HG03565 (cell line): ENCODE measurements around the gene SLC35F3.
"Not testable (repeated sequence)": the region's sequence is repeated elsewhere in the genome, so short reads cannot be mapped to it uniquely, and the experiment has no call there.

ENCODE experiments used
- ATAC-seq: cut with Tn5 transposase; IDR thresholded peaks from one replicate; pipeline ENCODE4 v1.9.1; 2021; ENCODE audit warnings: mild to moderate bottlenecking, moderate library complexity; ENCODE audit not compliant: unreplicated experiment

SLC35F3 gene

DNA sequence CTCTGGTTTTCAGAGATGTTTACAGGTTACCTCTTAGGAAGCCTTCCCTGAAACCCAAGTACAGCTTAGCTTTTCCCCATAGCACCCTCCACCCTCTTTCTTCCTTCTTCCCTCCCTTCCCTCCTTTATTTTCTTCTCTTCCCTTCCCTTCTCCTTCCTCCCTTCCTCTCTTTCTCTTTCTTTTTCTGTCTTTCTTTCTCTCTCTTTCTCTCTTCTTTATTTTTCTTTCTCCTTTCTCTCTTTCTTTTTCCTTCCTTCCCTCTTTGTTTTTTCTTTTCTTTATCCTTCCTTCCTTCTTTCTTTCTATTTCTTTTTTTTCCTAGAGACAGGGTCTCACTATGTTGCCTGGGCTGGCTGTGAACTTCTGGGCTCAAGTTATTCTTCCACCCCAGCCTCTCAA, 231.6 kb downstream of the SLC35F3 start:
- no peak for ATAC-seq

DNA sequence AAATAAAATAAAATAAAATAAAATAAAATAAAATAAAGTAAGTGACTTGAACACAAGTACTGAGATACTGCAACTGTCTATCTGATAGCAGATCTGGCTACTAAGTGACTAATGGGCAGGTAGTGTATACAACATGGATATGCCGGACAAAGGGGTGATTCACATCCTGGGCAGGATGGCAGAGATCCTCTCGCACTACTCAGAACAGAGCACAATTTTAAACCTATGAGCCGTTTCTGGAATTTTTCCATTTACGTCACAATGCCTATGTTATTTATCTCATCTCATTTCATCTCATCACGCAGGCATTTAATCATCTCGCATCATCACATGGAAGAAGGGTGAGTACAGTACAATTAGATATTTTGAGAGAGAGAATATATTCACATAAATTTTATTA, 235.5 kb downstream of the SLC35F3 start:
- no peak for ATAC-seq

- ATAC-seq = no peak
Observed at GRCh38 chr1:234140388-234140787, 235.9 kb downstream of the SLC35F3 start.

GRCh38 chr1:234141006-234141405, 236.5 kb downstream of the SLC35F3 start:
- no peak for ATAC-seq

GRCh38 chr1:234143681-234144080, 239.2 kb downstream of the SLC35F3 start:
- ATAC-seq = no peak

- no peak for ATAC-seq
Observed at GRCh38 chr1:234144901-234145300, 240.4 kb downstream of the SLC35F3 start.

- no peak for ATAC-seq
Observed at GRCh38 chr1:234148350-234148749, 243.9 kb downstream of the SLC35F3 start.

DNA sequence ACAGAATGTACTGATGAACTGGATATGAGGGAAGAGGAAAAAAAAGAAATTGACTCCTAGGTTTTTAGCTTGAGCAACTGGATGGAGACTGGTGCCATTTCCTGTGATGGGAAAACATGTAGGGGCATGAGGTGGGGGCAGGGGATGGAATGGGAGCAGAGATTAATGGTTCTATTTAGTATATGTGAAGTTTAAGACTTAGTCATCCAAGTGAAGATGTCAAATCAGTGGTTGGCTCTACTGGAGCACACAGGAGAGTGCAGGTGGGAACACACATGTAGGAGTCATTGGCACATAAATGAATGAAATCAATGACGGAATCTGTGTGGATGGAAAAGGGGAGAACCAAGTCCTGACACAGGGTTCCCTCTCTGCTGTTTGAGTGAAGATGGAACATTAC, 244.3 kb downstream of the SLC35F3 start:
- ATAC-seq = no peak

GRCh38 chr1:234149217-234149616, 244.7 kb downstream of the SLC35F3 start:
- no peak for ATAC-seq

GRCh38 chr1:234150892-234151291, 246.4 kb downstream of the SLC35F3 start:
- ATAC-seq = no peak

DNA sequence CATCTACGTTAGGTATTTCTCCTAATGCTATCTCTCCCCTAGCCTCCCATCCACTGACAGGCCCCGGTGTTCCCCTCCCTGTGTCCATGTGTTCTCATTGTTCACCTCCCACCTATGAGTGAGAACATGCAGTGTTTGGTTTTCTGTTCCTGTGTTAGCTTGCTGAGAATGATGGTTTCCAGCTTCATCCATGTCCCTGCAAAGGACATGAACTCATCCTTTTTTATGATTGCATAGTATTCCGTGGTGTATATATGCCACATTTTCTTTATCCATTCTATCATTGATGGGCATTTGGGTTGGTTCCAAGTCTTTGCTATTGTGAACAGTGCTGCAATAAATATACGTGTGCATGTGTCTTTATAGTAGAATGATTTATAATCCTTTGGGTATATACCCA, 247.9 kb downstream of the SLC35F3 start:
- ATAC-seq = not testable (repeated sequence)

DNA sequence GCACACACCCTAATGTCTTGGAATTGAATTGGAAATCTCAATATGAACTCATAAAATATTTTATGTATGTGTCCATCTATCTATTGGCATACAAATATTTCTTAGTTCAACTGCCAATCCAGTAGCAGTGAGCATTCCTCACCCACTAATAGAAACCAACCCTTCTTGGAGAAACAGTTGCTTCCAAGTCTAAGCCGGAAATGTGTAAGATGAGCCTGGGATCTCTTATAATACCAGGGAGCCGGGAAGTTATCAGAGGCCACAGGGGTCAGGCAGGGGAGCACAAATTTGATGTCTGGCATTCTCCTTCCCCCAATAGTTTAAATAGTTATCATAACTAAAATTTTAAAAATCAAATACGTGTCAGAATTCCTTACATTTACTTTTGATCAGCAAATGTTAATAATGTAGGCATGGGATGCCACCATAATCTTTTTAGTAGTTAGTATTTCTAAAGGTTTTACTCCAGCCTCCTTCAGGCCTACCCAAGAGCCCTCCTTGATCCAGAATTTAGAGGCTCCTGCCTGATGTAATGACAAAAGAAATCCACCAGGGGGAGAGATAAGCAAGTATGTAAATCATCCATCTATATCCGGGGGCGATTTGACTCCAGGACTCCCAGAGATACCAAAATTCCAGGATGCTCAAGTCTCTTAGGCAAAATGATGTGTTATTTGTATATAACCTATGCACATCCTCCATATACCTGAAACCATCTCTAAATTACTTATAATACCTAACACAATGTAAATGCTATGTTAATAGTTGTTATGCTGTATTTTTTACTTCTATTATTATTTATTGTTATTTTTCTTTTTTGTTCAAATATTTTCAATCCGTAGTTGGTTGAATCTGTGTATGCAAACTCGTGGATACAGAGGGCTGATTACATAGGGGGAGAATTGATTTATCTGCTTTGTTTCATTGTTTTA, 250.1 kb downstream of the SLC35F3 start:
- ATAC-seq = no peak

DNA sequence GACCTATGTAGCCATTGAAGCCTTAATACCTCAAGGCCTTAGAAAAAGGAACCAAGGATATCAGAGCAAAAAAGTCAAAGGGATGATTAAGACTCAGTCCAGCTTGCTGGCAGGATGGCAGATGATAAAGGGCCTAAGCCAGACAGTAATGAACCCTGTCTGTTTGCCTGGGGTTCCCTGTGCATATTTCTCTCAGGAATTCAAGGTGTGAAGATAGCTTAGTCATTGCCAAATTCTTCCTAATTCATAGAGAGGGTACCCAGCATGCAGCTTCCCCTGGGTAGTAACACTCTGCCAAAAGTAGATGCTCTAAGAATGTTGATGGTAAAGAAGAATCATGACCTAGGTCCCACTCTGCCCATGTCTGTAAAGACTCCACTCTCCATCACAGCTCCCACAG, 258.2 kb downstream of the SLC35F3 start:
- no peak for ATAC-seq

DNA sequence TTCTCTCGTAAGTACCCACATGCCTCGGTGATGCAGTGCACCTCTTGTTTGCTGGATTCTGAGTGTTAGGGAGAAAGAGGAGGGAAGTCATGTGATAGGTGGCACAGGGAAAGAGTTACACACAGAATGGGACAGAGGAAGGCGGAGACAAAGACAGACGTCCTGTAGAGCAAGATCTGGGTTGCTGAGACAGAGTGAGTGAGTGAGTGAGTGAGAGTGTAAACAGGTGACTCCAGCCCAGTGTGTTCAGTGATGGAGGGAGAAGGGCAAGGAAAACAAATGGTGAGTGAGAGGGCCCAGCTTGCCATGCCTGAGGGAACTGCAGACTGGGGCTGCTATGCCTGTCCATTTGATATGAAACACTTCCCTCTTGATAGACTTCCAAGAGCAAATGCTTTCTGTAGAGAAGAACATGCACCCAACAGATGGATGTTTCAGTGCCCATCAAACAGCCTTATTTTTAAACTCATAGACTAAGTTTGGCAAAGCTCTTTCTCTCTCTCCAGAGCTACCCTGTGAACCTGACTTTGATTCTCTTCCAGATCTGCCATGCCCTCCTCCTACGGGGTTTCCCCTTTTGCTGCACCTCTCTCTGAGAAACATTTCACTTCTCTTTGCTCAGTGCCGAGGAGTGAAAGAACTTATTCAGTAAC, 258.9 kb downstream of the SLC35F3 start:
- no peak for ATAC-seq

DNA sequence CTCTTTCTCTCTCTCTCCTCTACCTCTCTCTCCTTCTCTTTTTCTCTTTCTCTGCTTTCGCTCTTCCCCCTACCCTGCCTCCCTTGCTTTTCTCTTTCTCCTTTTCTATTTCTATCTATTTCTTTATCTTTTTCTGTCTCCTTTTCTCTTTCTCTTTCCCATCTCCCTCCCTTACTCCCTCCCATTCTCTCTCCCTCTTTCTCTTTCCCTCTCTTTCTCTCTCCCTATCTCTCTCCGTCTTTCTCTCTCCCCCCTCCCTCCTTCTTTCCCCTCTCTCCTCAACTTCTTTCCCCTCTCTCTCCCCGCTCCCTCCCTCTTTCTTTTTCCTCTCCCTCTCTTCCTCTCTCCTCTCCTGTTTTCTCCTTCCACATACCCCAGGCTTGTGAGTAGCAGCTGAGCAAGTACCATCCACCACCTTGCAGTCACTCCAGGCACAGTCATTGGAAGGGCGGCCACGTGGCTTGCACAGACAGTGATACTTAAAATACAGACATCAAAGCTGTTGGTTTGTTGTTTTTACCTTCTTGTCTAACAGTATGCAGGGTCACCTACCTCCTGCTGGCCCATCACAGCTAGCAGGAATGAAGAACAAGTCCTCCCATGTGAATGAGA, 259.7 kb downstream of the SLC35F3 start:
- ATAC-seq = no peak

DNA sequence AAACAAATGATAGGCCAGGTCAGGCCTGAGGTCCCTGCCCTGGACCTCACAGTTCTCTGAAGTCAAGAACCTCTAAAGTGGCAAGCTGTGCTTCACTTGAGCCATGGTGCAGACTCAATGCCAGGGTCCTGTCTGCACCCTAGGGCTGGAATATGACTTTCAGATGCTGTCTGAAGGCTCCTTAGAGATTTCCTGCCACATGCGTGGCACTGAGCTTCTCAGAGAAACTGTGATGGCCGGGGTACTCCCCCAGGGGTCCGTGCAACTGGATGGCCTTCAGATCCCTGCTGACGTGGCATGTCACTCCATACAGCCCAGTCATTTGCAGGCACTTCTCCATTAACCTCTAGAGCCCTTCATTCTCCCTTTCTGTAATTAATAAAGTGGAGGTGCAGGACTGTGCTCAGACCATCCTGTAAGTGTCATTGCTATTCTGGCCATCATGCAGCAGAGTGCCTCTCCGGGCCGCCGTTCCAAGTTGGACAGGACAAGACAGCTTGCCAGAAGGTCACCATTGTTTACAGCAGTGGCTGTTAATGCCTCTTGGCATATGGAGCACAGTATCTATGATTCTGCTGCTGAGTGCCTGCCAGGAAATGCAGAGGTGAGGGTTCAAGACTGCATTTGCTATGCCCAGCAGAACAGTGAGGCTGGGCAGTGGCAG, 263.7 kb downstream of the SLC35F3 start:
- ATAC-seq = no peak

- no peak for ATAC-seq
Observed at GRCh38 chr1:234169161-234169849, 264.8 kb downstream of the SLC35F3 start.

DNA sequence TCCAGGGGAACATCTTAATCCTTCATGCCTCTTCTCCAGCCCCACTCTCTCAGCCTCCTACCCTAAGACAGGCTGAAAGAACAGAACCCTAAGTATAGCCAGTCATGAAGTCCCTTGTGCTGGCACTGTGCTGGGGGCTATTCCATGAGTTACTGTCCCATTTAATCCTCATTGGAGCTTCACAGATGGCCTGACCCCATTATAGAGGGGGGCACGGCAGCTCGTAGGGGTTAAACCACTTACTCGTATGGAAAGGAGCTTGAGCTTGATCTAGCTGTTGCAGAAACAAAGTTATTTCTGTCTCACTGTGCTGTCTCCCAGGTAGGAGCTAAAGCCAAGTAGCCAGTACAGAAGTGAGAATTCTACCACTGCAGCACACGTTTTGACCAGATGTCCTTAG, 265.6 kb downstream of the SLC35F3 start:
- no peak for ATAC-seq

GRCh38 chr1:234170622-234171021, 266.1 kb downstream of the SLC35F3 start:
- ATAC-seq = no peak

GRCh38 chr1:234173968-234174367, 269.5 kb downstream of the SLC35F3 start:
- ATAC-seq = no peak

DNA sequence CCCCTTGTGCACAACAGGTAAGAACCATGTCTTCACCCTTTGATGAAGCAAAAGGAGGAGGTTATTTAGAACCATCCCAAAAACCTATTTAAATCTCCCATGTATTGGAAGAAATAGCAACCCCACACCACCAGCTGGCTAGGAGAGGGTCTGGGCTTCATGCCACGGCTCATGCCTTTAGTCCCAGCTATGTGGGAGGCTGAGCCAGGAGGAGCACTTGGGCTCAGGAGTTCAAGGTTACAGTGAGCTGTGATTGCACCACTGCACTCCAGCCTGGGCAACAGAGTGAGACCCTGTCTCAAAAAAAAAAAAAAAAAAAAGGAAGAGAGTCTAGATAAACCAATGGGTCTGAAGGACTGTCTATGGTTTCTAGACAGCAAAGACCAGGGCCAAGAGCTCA, 270.9 kb downstream of the SLC35F3 start:
- no peak for ATAC-seq
